Uterus (tissue), 2 donors: Measurements from ENCODE around the gene GNAT2.

ENCODE experiments used
- CTCF ChIP-seq, 4 experiments: fragments of 200-600 bp in 2 of 4; fragments of 450-650 bp in 2 of 4; sonication (generic) in 2 of 4; IDR thresholded peaks; one replicate each; pipeline ENCODE4 v1.5.1; 2016 to 2019; ENCODE audit warnings: antibody characterized with exemption in 4 of 4, mild to moderate bottlenecking in 2 of 4, moderate library complexity in 1 of 4
- POLR2A ChIP-seq, 2 donors: fragments of 450-650 bp; IDR thresholded peaks; one replicate each; pipeline ENCODE4 v1.6.1; 2016; ENCODE audit warnings: antibody characterized with exemption in 2 of 2, mild to moderate bottlenecking in 1 of 2, moderate library complexity in 1 of 2

- TF ChIP-seq CTCF (IDR thresholded peaks at IDR 0.05) (no peak), POLR2A (IDR thresholded peaks at IDR 0.05) (no peak)
Measured at GRCh38 chr1:109659145-109659544, 39.7 kb upstream of the GNAT2 start.
